ENCODE measurements around the gene SLC39A10.
A peak's percentile ranks its signal among the peaks of the same experiment; 100 is the strongest.
"Not testable (repeated sequence)": the region's sequence is repeated elsewhere in the genome, so short reads cannot be mapped to it uniquely, and the experiment has no call there.

SLC39A10 gene

GRCh38 chr2:195647302-195647701 lies 9.7 kb upstream of the SLC39A10 start:
- H3K27ac ChIP-seq (ENCODE audit: low read length): no peak overlapping the region
- no peaks in the 10 kb centered on the region for H3K36me3 ChIP-seq (ENCODE audit: control insufficient read depth, low read depth, low read length)
- no peaks in the 10 kb centered on the region for H3K9me3 ChIP-seq (ENCODE audit: control insufficient read depth, low read depth, low read length)
- no peak overlapping the region for H3K9ac ChIP-seq (ENCODE audit: low read length)
- peaks cover 16% of the 10 kb centered on the region for H3K4me1 ChIP-seq (ENCODE audit: control insufficient read depth, low read depth, low read length)
- H3K4me3 ChIP-seq (ENCODE audit: low read length): no peak overlapping the region
- no peaks in the 10 kb centered on the region for H3K27me3 ChIP-seq (ENCODE audit: control insufficient read depth, insufficient read depth, low read length)

GRCh38 chr2:195648370-195648769 lies 8.7 kb upstream of the SLC39A10 start:
- H3K27me3 ChIP-seq (ENCODE audit: control insufficient read depth, insufficient read depth, low read length); H3K27ac ChIP-seq (ENCODE audit: low read length); H3K36me3 ChIP-seq (ENCODE audit: control insufficient read depth, low read depth, low read length); H3K9me3 ChIP-seq (ENCODE audit: control insufficient read depth, low read depth, low read length); H3K9ac ChIP-seq (ENCODE audit: low read length); H3K4me3 ChIP-seq (ENCODE audit: low read length): not testable (repeated sequence)
- H3K4me1 ChIP-seq (ENCODE audit: control insufficient read depth, low read depth, low read length): peaks cover 14% of the 10 kb centered on the region

GRCh38 chr2:195648787-195649186 lies 8.2 kb upstream of the SLC39A10 start:
- no peak overlapping the region for H3K4me3 ChIP-seq (ENCODE audit: low read length)
- no peaks in the 10 kb centered on the region for H3K9me3 ChIP-seq (ENCODE audit: control insufficient read depth, low read depth, low read length)
- no peak overlapping the region for H3K9ac ChIP-seq (ENCODE audit: low read length)
- peaks cover 14% of the 10 kb centered on the region for H3K4me1 ChIP-seq (ENCODE audit: control insufficient read depth, low read depth, low read length)
- no peaks in the 10 kb centered on the region for H3K27me3 ChIP-seq (ENCODE audit: control insufficient read depth, insufficient read depth, low read length)
- no peaks in the 10 kb centered on the region for H3K36me3 ChIP-seq (ENCODE audit: control insufficient read depth, low read depth, low read length)
- no peak overlapping the region for H3K27ac ChIP-seq (ENCODE audit: low read length)

- no peak overlapping the region for H3K9ac ChIP-seq (ENCODE audit: low read length)
- H3K4me3 ChIP-seq (ENCODE audit: low read length): no peak overlapping the region
- no peaks in the 10 kb centered on the region for H3K36me3 ChIP-seq (ENCODE audit: control insufficient read depth, low read depth, low read length)
Observed at GRCh38 chr2:195649629-195650190, 7.3 kb upstream of the SLC39A10 start.

GRCh38 chr2:195651046-195651445 lies 6.0 kb upstream of the SLC39A10 start:
- Histone ChIP-seq H3K36me3 (ENCODE audit: control insufficient read depth, low read depth, low read length) (no peaks in the 10 kb centered on the region), H3K4me1 (ENCODE audit: control insufficient read depth, low read depth, low read length) (peaks cover 13% of the 10 kb centered on the region), H3K9ac (ENCODE audit: low read length) (no peak overlapping the region), H3K27me3 (ENCODE audit: control insufficient read depth, insufficient read depth, low read length) (no peaks in the 10 kb centered on the region), H3K27ac (ENCODE audit: low read length) (no peak overlapping the region), H3K9me3 (ENCODE audit: control insufficient read depth, low read depth, low read length) (no peaks in the 10 kb centered on the region), H3K4me3 (ENCODE audit: low read length) (no peak overlapping the region)

More at GRCh38 chr2:195649629-195650190, 7.3 kb upstream of the SLC39A10 start:
- peaks cover 14% of the 10 kb centered on the region for H3K4me1 ChIP-seq (ENCODE audit: control insufficient read depth, low read depth, low read length)
- H3K27me3 ChIP-seq (ENCODE audit: control insufficient read depth, insufficient read depth, low read length): no peaks in the 10 kb centered on the region
- no peak overlapping the region for H3K27ac ChIP-seq (ENCODE audit: low read length)
- no peaks in the 10 kb centered on the region for H3K9me3 ChIP-seq (ENCODE audit: control insufficient read depth, low read depth, low read length)

GRCh38 chr2:195652911-195653310 lies 4.1 kb upstream of the SLC39A10 start:
- Histone ChIP-seq H3K27ac (ENCODE audit: low read length) (no peak overlapping the region), H3K9me3 (ENCODE audit: control insufficient read depth, low read depth, low read length) (no peaks in the 10 kb centered on the region), H3K4me3 (ENCODE audit: low read length) (no peak overlapping the region), H3K4me1 (ENCODE audit: control insufficient read depth, low read depth, low read length) (peaks cover 6% of the 10 kb centered on the region), H3K27me3 (ENCODE audit: control insufficient read depth, insufficient read depth, low read length) (no peaks in the 10 kb centered on the region), H3K9ac (ENCODE audit: low read length) (no peak overlapping the region), H3K36me3 (ENCODE audit: control insufficient read depth, low read depth, low read length) (no peaks in the 10 kb centered on the region)

GRCh38 chr2:195656161-195656858 lies 716 bp upstream of the SLC39A10 start:
- Histone ChIP-seq H3K4me1 (ENCODE audit: control insufficient read depth, low read depth, low read length) (peaks cover 25% of the 10 kb centered on the region), H3K4me3 (ENCODE audit: low read length) (peak overlapping the region; percentile 86), H3K9ac (ENCODE audit: low read length) (peak overlapping the region; percentile 71), H3K36me3 (ENCODE audit: control insufficient read depth, low read depth, low read length) (no peaks in the 10 kb centered on the region), H3K27ac (ENCODE audit: low read length) (peak overlapping the region; percentile 70), H3K27me3 (ENCODE audit: control insufficient read depth, insufficient read depth, low read length) (no peaks in the 10 kb centered on the region), H3K9me3 (ENCODE audit: control insufficient read depth, low read depth, low read length) (no peaks in the 10 kb centered on the region)

- H3K27me3 ChIP-seq (ENCODE audit: control insufficient read depth, insufficient read depth, low read length): no peaks in the 10 kb centered on the region
- no peaks in the 10 kb centered on the region for H3K36me3 ChIP-seq (ENCODE audit: control insufficient read depth, low read depth, low read length)
- peak overlapping the region; percentile 97 for H3K9ac ChIP-seq (ENCODE audit: low read length)
- no peaks in the 10 kb centered on the region for H3K9me3 ChIP-seq (ENCODE audit: control insufficient read depth, low read depth, low read length)
- peak overlapping the region; percentile 71 for H3K27ac ChIP-seq (ENCODE audit: low read length)
- H3K4me1 ChIP-seq (ENCODE audit: control insufficient read depth, low read depth, low read length): peaks cover 25% of the 10 kb centered on the region
- peak overlapping the region; percentile 86 for H3K4me3 ChIP-seq (ENCODE audit: low read length)
Observed at GRCh38 chr2:195657634-195658540, 861 bp downstream of the SLC39A10 start.

- no peak overlapping the region for H3K27ac ChIP-seq (ENCODE audit: low read length)
- peak overlapping the region; percentile 97 for H3K9ac ChIP-seq (ENCODE audit: low read length)
- H3K36me3 ChIP-seq (ENCODE audit: control insufficient read depth, low read depth, low read length): no peaks in the 10 kb centered on the region
- no peaks in the 10 kb centered on the region for H3K9me3 ChIP-seq (ENCODE audit: control insufficient read depth, low read depth, low read length)
- H3K4me1 ChIP-seq (ENCODE audit: control insufficient read depth, low read depth, low read length): peaks cover 25% of the 10 kb centered on the region
- H3K4me3 ChIP-seq (ENCODE audit: low read length): peak overlapping the region; percentile 86
- H3K27me3 ChIP-seq (ENCODE audit: control insufficient read depth, insufficient read depth, low read length): no peaks in the 10 kb centered on the region
Observed at GRCh38 chr2:195658541-195658890, 1.5 kb downstream of the SLC39A10 start.

GRCh38 chr2:195659114-195659513 lies 2.1 kb downstream of the SLC39A10 start:
- Histone ChIP-seq H3K4me3 (ENCODE audit: low read length) (peak overlapping the region; percentile 86), H3K4me1 (ENCODE audit: control insufficient read depth, low read depth, low read length) (peaks cover 25% of the 10 kb centered on the region), H3K27me3 (ENCODE audit: control insufficient read depth, insufficient read depth, low read length) (no peaks in the 10 kb centered on the region), H3K27ac (ENCODE audit: low read length) (no peak overlapping the region), H3K9me3 (ENCODE audit: control insufficient read depth, low read depth, low read length) (no peaks in the 10 kb centered on the region), H3K36me3 (ENCODE audit: control insufficient read depth, low read depth, low read length) (no peaks in the 10 kb centered on the region), H3K9ac (ENCODE audit: low read length) (peak overlapping the region; percentile 97)

- Histone ChIP-seq H3K4me1 (ENCODE audit: control insufficient read depth, low read depth, low read length) (peaks cover 25% of the 10 kb centered on the region), H3K36me3 (ENCODE audit: control insufficient read depth, low read depth, low read length) (no peaks in the 10 kb centered on the region), H3K9ac (ENCODE audit: low read length) (no peak overlapping the region), H3K27me3 (ENCODE audit: control insufficient read depth, insufficient read depth, low read length) (no peaks in the 10 kb centered on the region), H3K9me3 (ENCODE audit: control insufficient read depth, low read depth, low read length) (no peaks in the 10 kb centered on the region), H3K4me3 (ENCODE audit: low read length) (peak overlapping the region; percentile 86), H3K27ac (ENCODE audit: low read length) (no peak overlapping the region)
Observed at GRCh38 chr2:195659982-195660890, 3.2 kb downstream of the SLC39A10 start.

Measured in iPS-18a (cell line).